OCI-LY7 (cell line): Measurements from ENCODE around the gene CRX. TPM values are rescaled to one million over a fixed set of nuclear protein-coding genes. Genes with fewer than 3 reads are reported as not detected.

Experiments
- BruUV-seq: library from RNA; stranded (reverse); fragments of 400-500 nt; replicated peaks from 2 replicates; lab custom pipeline; 2021; lab: Mats Ljungman, UMichigan
- CTCF ChIA-PET: fragments of 300-600 bp; sonication (Branson Sonifier 250); formaldehyde crosslinking; loops from one replicate; lab custom pipeline; 2022; ENCODE audit warnings: antibody characterized with exemption; ENCODE audit not compliant: unreplicated experiment; lab: Charles Lee
- POLR2A ChIA-PET: fragments of 300-600 bp; sonication (Branson Sonifier 250); formaldehyde crosslinking; loops from one replicate; lab custom pipeline; 2022; ENCODE audit warnings: antibody characterized with exemption; lab: Charles Lee
- DNase-seq: peaks from one replicate; pipeline ENCODE4 v3.0.0-alpha.2; 2015; ENCODE audit warnings: low spot score
- H2AFZ ChIP-seq: fragments of 200-600 bp; sonication (generic), shearing (Covaris generic); 2 replicates; pipeline ENCODE4 v1.6.1; 2014; ENCODE audit warnings: mild to moderate bottlenecking, antibody characterized with exemption, low read length, moderate library complexity
- H3K27ac ChIP-seq: fragments of 200-600 bp; sonication (generic); 2 replicates; pipeline ENCODE4 v1.5.1; 2014; ENCODE audit warnings: mixed run types, low read depth, mild to moderate bottlenecking, moderate library complexity, low read length, inconsistent platforms; ENCODE audit not compliant: poor library complexity, severe bottlenecking
- H3K36me3 ChIP-seq: fragments of 200-600 bp; sonication (generic); 2 replicates; pipeline ENCODE4 v1.6.1; 2014; ENCODE audit warnings: mild to moderate bottlenecking, antibody characterized with exemption, low read length, moderate library complexity, mixed read lengths; ENCODE audit not compliant: insufficient read depth
- H3K4me1 ChIP-seq: fragments of 200-600 bp; sonication (generic); 2 replicates; pipeline ENCODE4 v1.5.1; 2014; ENCODE audit warnings: mild to moderate bottlenecking, low read length; ENCODE audit not compliant: insufficient read depth, poor library complexity, severe bottlenecking
- H3K4me2 ChIP-seq: fragments of 200-600 bp; sonication (generic); 2 replicates; pipeline ENCODE4 v1.6.1; 2014; ENCODE audit warnings: mild to moderate bottlenecking, low read length
- H3K4me3 ChIP-seq: fragments of 200-600 bp; sonication (generic); 2 replicates; pipeline ENCODE4 v1.5.1; 2014; ENCODE audit warnings: mild to moderate bottlenecking, low read depth, low read length; ENCODE audit not compliant: poor library complexity, severe bottlenecking
- H3K79me2 ChIP-seq: fragments of 200-600 bp; sonication (generic); 2 replicates; pipeline ENCODE4 v1.6.1; 2016; ENCODE audit warnings: low read depth, mild to moderate bottlenecking, low read length, moderate library complexity, mixed read lengths; ENCODE audit not compliant: insufficient read depth
- H3K9me2 ChIP-seq: fragments of 200-600 bp; sonication (generic); 2 replicates; pipeline ENCODE4 v1.6.1; 2016; ENCODE audit warnings: mild to moderate bottlenecking, low read length, mixed read lengths; ENCODE audit not compliant: insufficient read depth
- H3K9me3 ChIP-seq: fragments of 200-600 bp; sonication (generic); 2 replicates; pipeline ENCODE4 v1.6.1; 2014; ENCODE audit warnings: mild to moderate bottlenecking, mixed run types, low read length, mixed read lengths
- H4K20me1 ChIP-seq: fragments of 200-600 bp; sonication (generic); 2 replicates; pipeline ENCODE4 v1.6.1; 2014; ENCODE audit warnings: mild to moderate bottlenecking, antibody characterized with exemption, low read length, moderate library complexity, mixed read lengths; ENCODE audit not compliant: insufficient read depth
- EZH2phosphoT487 ChIP-seq: fragments of 200-600 bp; sonication (generic); IDR thresholded peaks from 2 replicates; pipeline ENCODE4 v1.6.1; 2018; ENCODE audit warnings: low read depth, borderline replicate concordance, mild to moderate bottlenecking, mixed run types, antibody characterized with exemption, low read length, moderate library complexity, mixed read lengths
- intact Hi-C: fragments of 100-400 bp; cut with micrococcal nuclease; formaldehyde crosslinking; loops from one replicate; pipeline ENCODE4 v1.10.0; 2022; ENCODE audit not compliant: unreplicated experiment
- total RNA-seq, 2 experiments: library from RNA; depleted of rRNA in 1 of 2; stranded (reverse); fragments of >200 nt in 1 of 2; shearing (Covaris generic) in 1 of 2; gene quantifications; 2 replicates each; pipeline ENCODE4 v1.2.3, GENCODE V29; 2014 to 2022
- TF ChIP-seq, protein P1 (sequence below): fragments of 200-600 bp; sonication (generic); conservative IDR thresholded peaks from 2 replicates; pipeline ENCODE4 v1.5.1; 2014; ENCODE audit warnings: mild to moderate bottlenecking, antibody characterized with exemption, low read length, moderate library complexity, mixed read lengths

CRX gene
- total RNA-seq, 2 experiments from 2014 or later = not detected

DNA sequence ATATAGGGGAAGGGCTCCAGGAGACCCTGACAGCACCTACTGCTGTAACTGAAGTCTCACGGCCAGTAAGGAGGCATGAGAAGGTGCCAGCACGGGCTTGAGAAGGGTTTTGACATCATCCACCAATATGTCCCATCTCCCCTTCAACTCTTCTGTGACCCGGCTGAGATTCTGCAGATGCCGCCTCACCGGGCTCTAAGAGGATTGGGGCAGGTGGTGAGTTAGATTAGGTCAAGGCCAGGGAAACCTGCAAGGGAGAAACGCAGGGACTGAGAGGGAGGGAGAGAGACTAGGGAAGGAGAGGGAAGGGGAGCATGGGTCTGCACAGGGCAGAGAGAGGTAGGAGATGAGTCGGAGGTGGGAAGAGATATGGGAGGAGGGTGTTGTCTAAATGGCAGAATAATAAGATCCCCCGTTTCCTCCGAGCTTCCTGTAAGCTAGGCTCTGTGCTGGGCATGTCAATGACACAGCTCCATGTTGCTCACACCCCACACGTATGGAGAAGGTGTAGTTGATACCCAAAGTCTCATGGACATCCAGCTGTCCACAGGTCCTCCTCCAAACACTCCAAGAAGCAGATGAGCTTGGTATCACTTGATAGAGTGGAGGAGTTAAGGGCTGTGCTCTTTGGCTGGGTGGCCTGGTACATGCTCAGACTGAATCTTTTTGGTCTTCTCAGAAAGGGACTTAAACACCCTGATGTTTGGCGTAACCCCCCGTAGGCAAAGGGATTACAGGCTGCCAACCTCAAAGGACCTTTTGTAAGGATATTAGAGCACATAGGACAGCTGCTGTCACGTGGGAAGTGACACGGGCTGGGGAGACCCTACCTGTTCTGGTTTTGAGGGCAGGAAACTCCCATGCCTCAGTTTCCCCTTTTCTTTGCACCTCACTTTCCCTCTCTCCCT is 23.5 kb upstream of the CRX start:
- intact Hi-C loops = no loop called here
- POLR2A ChIA-PET = no interaction called here
- CTCF ChIA-PET = interaction anchor here (0.5 kb wide), 1 partner anchor 408 kb away, joined by 3 read pairs; no protein-coding TSS in a partner anchor
- no peak for DNase-seq
- Histone ChIP-seq H3K4me1 (no peaks in the 10 kb centered on the region), H3K9me2 (no peaks in the 10 kb centered on the region), H3K4me2 (no peak overlapping the region), H3K9me3 (no peaks in the 10 kb centered on the region), H2AFZ (no peak overlapping the region), H4K20me1 (no peaks in the 10 kb centered on the region), H3K27ac (no peak overlapping the region), H3K4me3 (no peak overlapping the region), H3K36me3 (no peaks in the 10 kb centered on the region), H3K79me2 (no peaks in the 10 kb centered on the region)
- TF ChIP-seq, protein P1, sequence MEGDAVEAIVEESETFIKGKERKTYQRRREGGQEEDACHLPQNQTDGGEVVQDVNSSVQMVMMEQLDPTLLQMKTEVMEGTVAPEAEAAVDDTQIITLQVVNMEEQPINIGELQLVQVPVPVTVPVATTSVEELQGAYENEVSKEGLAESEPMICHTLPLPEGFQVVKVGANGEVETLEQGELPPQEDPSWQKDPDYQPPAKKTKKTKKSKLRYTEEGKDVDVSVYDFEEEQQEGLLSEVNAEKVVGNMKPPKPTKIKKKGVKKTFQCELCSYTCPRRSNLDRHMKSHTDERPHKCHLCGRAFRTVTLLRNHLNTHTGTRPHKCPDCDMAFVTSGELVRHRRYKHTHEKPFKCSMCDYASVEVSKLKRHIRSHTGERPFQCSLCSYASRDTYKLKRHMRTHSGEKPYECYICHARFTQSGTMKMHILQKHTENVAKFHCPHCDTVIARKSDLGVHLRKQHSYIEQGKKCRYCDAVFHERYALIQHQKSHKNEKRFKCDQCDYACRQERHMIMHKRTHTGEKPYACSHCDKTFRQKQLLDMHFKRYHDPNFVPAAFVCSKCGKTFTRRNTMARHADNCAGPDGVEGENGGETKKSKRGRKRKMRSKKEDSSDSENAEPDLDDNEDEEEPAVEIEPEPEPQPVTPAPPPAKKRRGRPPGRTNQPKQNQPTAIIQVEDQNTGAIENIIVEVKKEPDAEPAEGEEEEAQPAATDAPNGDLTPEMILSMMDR = no peak
- TF ChIP-seq EZH2phosphoT487 = no peak
- no TSS peak for BruUV-seq

- H3K4me1 ChIP-seq = no peaks in the 10 kb centered on the region
- TF ChIP-seq, protein P1 = no peak
- no peak for TF ChIP-seq EZH2phosphoT487
- H2AFZ ChIP-seq = no peak overlapping the region
- POLR2A ChIA-PET = no interaction called here
- H3K4me3 ChIP-seq = no peak overlapping the region
- H3K27ac ChIP-seq = no peak overlapping the region
- no peaks in the 10 kb centered on the region for H3K9me2 ChIP-seq
- H4K20me1 ChIP-seq = no peaks in the 10 kb centered on the region
- no peak for DNase-seq
- no peaks in the 10 kb centered on the region for H3K36me3 ChIP-seq
- H3K9me3 ChIP-seq = no peaks in the 10 kb centered on the region
- no peaks in the 10 kb centered on the region for H3K79me2 ChIP-seq
- CTCF ChIA-PET = no interaction called here
- no peak overlapping the region for H3K4me2 ChIP-seq
- intact Hi-C loops = no loop called here
- BruUV-seq = no TSS peak
These were observed 22.9 kb upstream of the CRX start for GRCh38 chr19:47798904-47799266.

DNA sequence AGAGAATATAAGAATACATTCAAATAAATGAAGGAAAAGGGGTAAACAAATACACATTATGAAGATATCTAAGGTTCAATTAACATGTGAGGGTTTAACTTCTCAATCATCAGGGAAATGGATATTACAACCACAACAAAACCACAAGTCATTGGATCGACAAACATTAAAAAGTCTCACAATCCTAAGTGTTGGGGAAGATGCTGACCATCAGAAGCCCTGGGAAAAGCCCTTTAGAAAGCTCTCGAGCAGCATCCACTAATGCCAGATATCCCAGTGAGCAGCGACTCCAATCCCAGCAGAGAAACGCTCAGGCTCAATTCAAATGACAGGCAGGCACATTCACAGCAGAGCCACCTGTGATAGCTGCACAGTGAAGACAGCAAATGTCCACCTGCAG is 20.5 kb upstream of the CRX start:
- BruUV-seq = no TSS peak
- CTCF ChIA-PET = no interaction called here
- no peak for DNase-seq
- no peaks in the 10 kb centered on the region for H3K9me3 ChIP-seq
- no peaks in the 10 kb centered on the region for H3K79me2 ChIP-seq
- no peaks in the 10 kb centered on the region for H3K36me3 ChIP-seq
- H3K4me3 ChIP-seq = no peak overlapping the region
- no peak overlapping the region for H2AFZ ChIP-seq
- no peaks in the 10 kb centered on the region for H3K4me1 ChIP-seq
- POLR2A ChIA-PET = no interaction called here
- TF ChIP-seq, protein P1 = no peak
- no peak for TF ChIP-seq EZH2phosphoT487
- intact Hi-C loops = no loop called here
- H4K20me1 ChIP-seq = no peaks in the 10 kb centered on the region
- H3K9me2 ChIP-seq = no peaks in the 10 kb centered on the region
- no peak overlapping the region for H3K27ac ChIP-seq
- H3K4me2 ChIP-seq = no peak overlapping the region
